Stomach (tissue), 9 donors: Measurements from ENCODE around the gene FSCN2. TPM values are rescaled to one million over a fixed set of nuclear protein-coding genes. Genes with fewer than 3 reads are reported as not detected.
A peak's percentile ranks its signal among the peaks of the same experiment; 100 is the strongest.

Experiments used
- DNase-seq, 2 donors: peaks; one replicate each; pipeline versions ENCODE4 v3.0.0 to v3.0.0-alpha.2; 2013 to 2019
- H3K27ac ChIP-seq, 5 donors: fragments of 200-600 bp in 4 of 5; sonication (generic) in 4 of 5; one replicate each; pipeline ENCODE4 v1.5.1; 2013 to 2019; ENCODE audit warnings: mild to moderate bottlenecking in 1 of 5, moderate library complexity in 1 of 5
- H3K27me3 ChIP-seq, 3 donors: fragments of 200-600 bp; sonication (generic); one replicate each; pipeline ENCODE4 v1.5.1; 2017 to 2019; ENCODE audit warnings: mixed run types in 1 of 3
- H3K36me3 ChIP-seq, 4 donors: fragments of 200-600 bp; sonication (generic); 1 replicate in 3 of 4; 2 replicates in 1 of 4; pipeline ENCODE4 v1.5.1; 2016 to 2019
- H3K4me1 ChIP-seq, 4 donors: fragments of 200-600 bp; sonication (generic); one replicate each; pipeline ENCODE4 v1.5.1; 2016 to 2019
- H3K4me3 ChIP-seq, 4 donors: fragments of 200-600 bp; sonication (generic) in 3 of 4; one replicate each; pipeline ENCODE4 v1.5.1; 2016 to 2019; ENCODE audit warnings: mild to moderate bottlenecking in 1 of 4
- H3K9me3 ChIP-seq, 4 donors: fragments of 200-600 bp; sonication (generic); one replicate each; pipeline ENCODE4 v1.5.1; 2016 to 2019
- EP300 ChIP-seq: sonication (generic); formaldehyde crosslinking; IDR thresholded peaks from one replicate; pipeline ENCODE4 v1.6.1; 2017; ENCODE audit warnings: antibody characterized with exemption
- POLR2A ChIP-seq, 4 donors: fragments of 450-650 bp; IDR thresholded peaks; one replicate each; pipeline ENCODE4 v1.6.1; 2016; ENCODE audit warnings: antibody characterized with exemption in 4 of 4, control low read depth in 2 of 4, mild to moderate bottlenecking in 1 of 4, moderate library complexity in 1 of 4
- POLR2AphosphoS5 ChIP-seq, 3 donors: sonication (generic); formaldehyde crosslinking; IDR thresholded peaks; one replicate each; pipeline ENCODE4 v1.6.1; 2016; ENCODE audit warnings: antibody characterized with exemption in 3 of 3
- WGBS, 5 donors: extraction: QIAGEN DNeasy Blood & Tissue Kit in 3 of 5; methylation state at CpG; one replicate each; pipeline versions ENCODE4 v1.1.5 to v1.1.7; 2013 to 2018; 5-methylcytosine and 5-hydroxymethylcytosine counted together
- intact Hi-C: fragments of 100-400 bp; cut with DNase I; formaldehyde crosslinking; loops from one replicate; pipeline ENCODE4 v1.15.1; 2023; ENCODE audit warnings: low total_unique reads
- polyA plus RNA-seq, 3 donors: library from polyadenylated mRNA; stranded (reverse); fragments of 200-250 nt; gene quantifications; one replicate each; pipeline ENCODE4 v1.2.3, GENCODE V29; 2013
- total RNA-seq, 5 donors: library from RNA; depleted of rRNA; stranded (reverse); fragments of >200 nt; gene quantifications; one replicate each; pipeline versions ENCODE4 v1.1.0 to v1.2.3, GENCODE V29; 2014 to 2016
- TF ChIP-seq, protein P1 (sequence below), 7 experiments: fragments of 450-650 bp in 4 of 7; fragments of 200-600 bp in 3 of 7; sonication (generic) in 3 of 7; IDR thresholded peaks; one replicate each; pipeline ENCODE4 v1.5.1; 2016 to 2019; ENCODE audit warnings: antibody characterized with exemption in 7 of 7, control low read depth in 2 of 7, mild to moderate bottlenecking in 1 of 7
- donor health status: healthy with polysubstance abuse.
- donor health status: Bipolar disorder and iron deficiency.
- donor health status: healthy.

FSCN2 gene
- total and polyA plus RNA-seq, 8 donors = 0.90 to 21.7 (median 2.8) TPM; not detected in 1

DNA sequence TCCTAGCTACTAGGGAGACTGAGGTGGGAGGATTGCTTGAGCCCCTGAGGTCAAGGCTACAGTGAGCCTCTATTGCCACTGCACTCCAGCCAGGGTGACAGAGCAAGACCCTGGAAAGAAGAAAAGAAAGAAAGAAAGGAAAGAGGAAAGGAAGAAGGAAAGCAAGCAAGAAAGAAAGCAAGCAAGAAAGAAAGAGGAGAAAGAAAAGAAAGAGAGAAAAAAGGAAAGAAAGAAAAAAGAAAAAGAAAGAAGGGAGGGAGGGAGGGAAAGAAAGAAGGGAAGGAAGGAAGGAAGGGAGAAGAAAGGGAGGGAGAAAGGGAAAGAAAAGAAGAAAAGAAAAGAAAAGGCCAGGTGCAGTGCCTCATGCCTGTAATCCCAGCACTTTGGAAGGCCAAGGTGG, 24.6 kb upstream of the FSCN2 start:
- DNase-seq = no peak
- no peak overlapping the region for H3K27ac ChIP-seq
- intact Hi-C loops = no loop called here
- peaks cover 0 to 5% (median 2%) of the 10 kb centered on the region in 4 donors for H3K4me1 ChIP-seq
- H3K9me3 ChIP-seq = no peaks in the 10 kb centered on the region
- peaks cover 0 to 9% (median 0%) of the 10 kb centered on the region in 3 donors for H3K27me3 ChIP-seq
- no peak overlapping the region for H3K4me3 ChIP-seq
- peaks cover 0 to 3% (median 3%) of the 10 kb centered on the region in 4 donors for H3K36me3 ChIP-seq
- no peak for TF ChIP-seq EP300
- TF ChIP-seq, protein P1, sequence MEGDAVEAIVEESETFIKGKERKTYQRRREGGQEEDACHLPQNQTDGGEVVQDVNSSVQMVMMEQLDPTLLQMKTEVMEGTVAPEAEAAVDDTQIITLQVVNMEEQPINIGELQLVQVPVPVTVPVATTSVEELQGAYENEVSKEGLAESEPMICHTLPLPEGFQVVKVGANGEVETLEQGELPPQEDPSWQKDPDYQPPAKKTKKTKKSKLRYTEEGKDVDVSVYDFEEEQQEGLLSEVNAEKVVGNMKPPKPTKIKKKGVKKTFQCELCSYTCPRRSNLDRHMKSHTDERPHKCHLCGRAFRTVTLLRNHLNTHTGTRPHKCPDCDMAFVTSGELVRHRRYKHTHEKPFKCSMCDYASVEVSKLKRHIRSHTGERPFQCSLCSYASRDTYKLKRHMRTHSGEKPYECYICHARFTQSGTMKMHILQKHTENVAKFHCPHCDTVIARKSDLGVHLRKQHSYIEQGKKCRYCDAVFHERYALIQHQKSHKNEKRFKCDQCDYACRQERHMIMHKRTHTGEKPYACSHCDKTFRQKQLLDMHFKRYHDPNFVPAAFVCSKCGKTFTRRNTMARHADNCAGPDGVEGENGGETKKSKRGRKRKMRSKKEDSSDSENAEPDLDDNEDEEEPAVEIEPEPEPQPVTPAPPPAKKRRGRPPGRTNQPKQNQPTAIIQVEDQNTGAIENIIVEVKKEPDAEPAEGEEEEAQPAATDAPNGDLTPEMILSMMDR (IDR thresholded peaks at IDR 0.05) = no peak
- TF ChIP-seq POLR2A (IDR thresholded peaks at IDR 0.05) = no peak
- no peak for TF ChIP-seq POLR2AphosphoS5 (IDR thresholded peaks at IDR 0.05)

DNA sequence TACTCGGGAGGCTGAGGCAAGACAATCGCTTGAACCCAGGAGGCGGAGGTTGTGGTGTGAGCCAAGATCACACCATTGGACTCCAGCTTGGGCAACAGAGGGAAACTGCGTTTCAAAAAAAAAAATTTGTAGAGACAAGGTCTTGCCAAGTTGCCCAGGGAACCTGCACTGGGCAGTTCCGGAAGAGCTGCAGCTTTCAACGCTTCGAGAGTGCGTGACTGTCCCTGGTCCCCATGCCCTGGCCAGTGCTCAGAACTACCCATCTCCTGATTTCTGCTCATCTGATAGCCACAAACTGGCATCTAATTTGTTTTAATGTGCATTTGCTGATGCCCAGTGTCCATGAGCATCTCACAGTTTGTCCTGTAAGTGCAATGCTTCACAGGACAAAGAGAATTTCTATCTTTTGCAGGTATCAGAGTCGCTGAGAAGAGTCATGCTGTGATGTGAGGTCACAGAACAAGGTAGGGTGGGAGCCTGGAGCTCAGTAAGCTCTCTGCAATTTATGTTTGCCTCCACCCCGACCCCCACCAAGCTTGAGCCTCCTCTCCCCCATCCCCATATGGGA, 19.5 kb upstream of the FSCN2 start:
- intact Hi-C loops = no loop called here
- Histone ChIP-seq H3K4me3 (peak overlapping the region; percentile 79 to 97 (median 89)), H3K27me3 (no peaks in the 10 kb centered on the region), H3K27ac (peak overlapping the region; percentile 34 to 100 (median 100)), H3K4me1 (peaks cover 6 to 41% (median 28%) of the 10 kb centered on the region in 4 donors), H3K9me3 (no peaks in the 10 kb centered on the region), H3K36me3 (peaks cover 29 to 40% (median 36%) of the 10 kb centered on the region in 4 donors)
- no peak for TF ChIP-seq EP300
- TF ChIP-seq, protein P1 (IDR thresholded peaks at IDR 0.05) = no peak
- no peak for TF ChIP-seq POLR2A (IDR thresholded peaks at IDR 0.05)
- TF ChIP-seq POLR2AphosphoS5 (IDR thresholded peaks at IDR 0.05) = peak in 2 of 3 donors; percentile 21 to 86
- DNase-seq = no peak
- 43 to 61% (median 54%) methylated on average over 9 to 10 of the region's 10 CpGs for WGBS, 5 donors

DNA sequence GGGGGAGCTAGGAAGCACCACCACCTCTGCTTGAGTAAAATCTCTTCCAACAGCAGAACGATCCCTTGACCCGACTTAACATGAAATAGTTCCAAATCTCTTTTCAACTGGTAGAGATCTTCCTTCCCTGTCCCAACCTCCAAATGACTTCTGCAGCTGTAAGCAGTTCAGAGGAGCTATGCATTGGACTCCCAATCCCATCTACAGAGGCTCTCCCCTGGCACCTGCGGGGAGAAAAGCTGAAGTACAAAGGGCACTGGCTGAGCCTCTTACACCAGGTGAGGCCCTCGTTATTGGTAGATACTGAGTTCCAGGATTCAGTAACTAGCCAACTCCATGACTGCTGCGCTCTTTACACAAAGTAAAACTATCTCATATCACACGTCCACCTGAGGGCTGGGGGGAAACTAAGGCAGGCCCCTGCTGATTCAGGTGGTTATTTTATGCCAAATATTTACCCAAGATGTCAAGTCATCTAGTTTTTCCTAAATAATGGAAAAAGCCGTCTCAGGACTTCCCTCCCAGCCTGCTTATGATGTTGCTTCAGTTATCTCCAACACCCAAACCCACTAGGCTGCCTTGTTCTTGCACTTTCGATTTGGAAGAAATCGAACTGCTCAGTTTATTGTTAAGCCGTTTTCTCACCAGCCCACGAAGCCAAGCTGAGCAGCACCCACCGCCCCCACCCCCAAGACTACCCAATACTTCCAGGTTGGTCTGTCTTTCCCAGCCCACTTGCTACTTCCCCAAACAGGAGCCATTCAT, 18.8 kb upstream of the FSCN2 start:
- H3K4me3 ChIP-seq = peak overlapping the region; percentile 79 to 97 (median 89)
- no peaks in the 10 kb centered on the region for H3K9me3 ChIP-seq
- peaks cover 29 to 40% (median 36%) of the 10 kb centered on the region in 4 donors for H3K36me3 ChIP-seq
- no peaks in the 10 kb centered on the region for H3K27me3 ChIP-seq
- H3K4me1 ChIP-seq = peaks cover 6 to 46% (median 30%) of the 10 kb centered on the region in 4 donors
- TF ChIP-seq, protein P1 (IDR thresholded peaks at IDR 0.05) = no peak
- TF ChIP-seq POLR2AphosphoS5 (IDR thresholded peaks at IDR 0.05) (peak in 2 of 3 donors; percentile 22 to 40), POLR2A (IDR thresholded peaks at IDR 0.05) (peak in 1 of 4 donors; percentile 12)
- intact Hi-C loops = no loop called here
- WGBS, 5 donors = 12 to 16% (median 13%) methylated on average over 12 of the region's 12 CpGs
- peak in 1 of 2 donors; percentile 43 for DNase-seq
- H3K27ac ChIP-seq = peak overlapping the region; percentile 59 to 100 (median 100)

DNA sequence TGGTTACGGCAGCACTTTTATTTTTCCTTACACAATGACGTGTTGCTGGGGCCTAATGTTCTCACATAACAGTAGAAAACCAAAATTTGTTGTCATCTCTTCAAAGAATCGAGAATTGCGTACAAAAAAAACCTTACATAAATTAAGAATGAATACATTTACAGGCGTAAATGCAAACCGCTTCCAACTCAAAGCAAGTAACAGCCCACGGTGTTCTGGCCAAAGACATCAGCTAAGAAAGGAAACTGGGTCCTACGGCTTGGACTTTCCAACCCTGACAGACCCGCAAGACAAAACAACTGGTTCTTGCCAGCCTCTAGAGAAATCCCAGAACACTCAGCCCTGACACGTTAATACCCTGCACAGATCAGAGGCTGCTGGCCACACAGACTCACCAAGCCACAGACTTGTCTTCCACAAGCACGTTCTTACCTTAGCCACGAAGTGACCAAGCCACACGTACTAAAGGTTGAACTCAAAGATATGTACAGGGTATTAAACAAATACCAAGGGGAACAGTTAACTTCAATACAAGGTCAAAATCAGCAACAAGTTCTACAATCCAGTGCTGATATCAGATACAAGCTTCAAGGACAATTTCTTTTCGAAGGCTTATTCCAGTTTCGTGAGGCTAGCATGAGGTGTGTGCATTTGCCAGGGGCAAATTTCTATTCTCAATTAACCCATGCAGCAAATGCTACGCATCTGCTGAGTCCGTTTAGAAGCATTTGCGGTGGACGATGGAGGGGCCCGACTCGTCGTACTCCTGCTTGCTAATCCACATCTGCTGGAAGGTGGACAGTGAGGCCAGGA, 18.0 kb upstream of the FSCN2 start:
- H3K4me3 ChIP-seq = peak overlapping the region; percentile 79 to 97 (median 89)
- H3K9me3 ChIP-seq = no peaks in the 10 kb centered on the region
- H3K4me1 ChIP-seq = peaks cover 6 to 48% (median 30%) of the 10 kb centered on the region in 4 donors
- peaks cover 29 to 40% (median 36%) of the 10 kb centered on the region in 4 donors for H3K36me3 ChIP-seq
- TF ChIP-seq, protein P1 (IDR thresholded peaks at IDR 0.05) = no peak
- peak in 2 of 3 donors; percentile 15 to 35 for TF ChIP-seq POLR2AphosphoS5 (IDR thresholded peaks at IDR 0.05)
- intact Hi-C loops = no loop called here
- H3K27ac ChIP-seq = peak overlapping the region; percentile 93 to 100 (median 100)
- H3K27me3 ChIP-seq = no peaks in the 10 kb centered on the region
- 3 to 5% (median 4%) methylated on average over 22 of the region's 22 CpGs for whole genome bisulfite sequencing, 5 donors
- no peak for DNase-seq
